ENCODE results near the gene DSTYK. TPM values are rescaled to one million over a fixed set of nuclear protein-coding genes. Genes with fewer than 3 reads are reported as not detected.

The DSTYK gene
- total and polyA plus RNA-seq, 2 experiments from 2014 or later: 6.1 to 10.7 TPM

GRCh38 chr1:205137901-205138300, 73.6 kb downstream of the DSTYK start:
- peaks cover 21% of the 10 kb centered on the region for H3K36me3 Mint-ChIP-seq (ENCODE audit: low read depth)
- ATAC-seq: peak; percentile 74
- Histone ChIP-seq H3F3A (replicated peaks; ENCODE audit: low read depth) (peaks cover 5% of the 10 kb centered on the region), H3K4me2 (peak overlapping the region; percentile 61), H3K27ac (ENCODE audit: low read depth) (peak overlapping the region; percentile 85), H3K36me3 (ENCODE audit: insufficient read depth) (no peaks in the 10 kb centered on the region; the same call in 1 of the 2 replicates), H3K9me2 (ENCODE audit: insufficient read depth) (no peaks in the 10 kb centered on the region), H3K4me3 (0 out of 2 replicates have a peak overlapping the region, but pooled peaks have one; percentile 0), H3K4me1 (ENCODE audit: insufficient read depth) (peaks cover 6% of the 10 kb centered on the region), H3K79me2 (replicated peaks; ENCODE audit: insufficient read depth) (no peaks in the 10 kb centered on the region), H3K27me3 (ENCODE audit: insufficient read depth) (no peaks in the 10 kb centered on the region), H2AFZ (no peak overlapping the region), H4K20me1 (replicated peaks; ENCODE audit: insufficient read depth) (no peaks in the 10 kb centered on the region)
- H3K4me3 Mint-ChIP-seq: no peak overlapping the region
- TF ChIP-seq JUNB (IDR thresholded peaks at IDR 0.05; ENCODE audit: unreplicated experiment) (no peak), ZNF462 (CRISPR knock-in tag; IDR thresholded peaks at IDR 0.05) (peak; percentile 38; the same call in 1 of the 2 replicates)
- DNase-seq (ENCODE audit: low spot score): peak; percentile 71
- H3K9me3 Mint-ChIP-seq: peaks cover 24% of the 10 kb centered on the region
- H3K4me1 Mint-ChIP-seq: peaks cover 11% of the 10 kb centered on the region; the same call in 2 of the 3 replicates
- H3K27ac Mint-ChIP-seq: peak overlapping the region; percentile 19
- H3K27me3 Mint-ChIP-seq (ENCODE audit: insufficient read depth, low read depth, poor library complexity): peaks cover 3% of the 10 kb centered on the region

- 0 out of 3 replicates have a peak, but pooled peaks cover 2% of the 10 kb centered on the region for H3K36me3 Mint-ChIP-seq (ENCODE audit: low read depth)
- TF ChIP-seq NANOG (IDR thresholded peaks at IDR 0.05; ENCODE audit: borderline replicate concordance): no peak
- TF ChIP-seq ETS1 (IDR thresholded peaks at IDR 0.05): no peak
- TF ChIP-seq CTCF (conservative IDR thresholded peaks at IDR 0.05; ENCODE audit: low read depth in 2 of 2): no peak
- TF ChIP-seq ZNF114 (CRISPR knock-in tag; IDR thresholded peaks at IDR 0.05): no peak
These were observed 78.2 kb downstream of the DSTYK start for GRCh38 chr1:205133287-205133686.

More at GRCh38 chr1:205133287-205133686, 78.2 kb downstream of the DSTYK start:
- Histone ChIP-seq H3K27ac (ENCODE audit: low read depth) (no peak overlapping the region), H3K9me2 (ENCODE audit: insufficient read depth) (no peaks in the 10 kb centered on the region), H2AFZ (no peak overlapping the region), H3K36me3 (ENCODE audit: insufficient read depth) (no peaks in the 10 kb centered on the region; the same call in 1 of the 2 replicates), H3K4me3 (no peak overlapping the region), H3K79me2 (replicated peaks; ENCODE audit: insufficient read depth) (no peaks in the 10 kb centered on the region), H3K4me1 (ENCODE audit: insufficient read depth) (peaks cover 5% of the 10 kb centered on the region), H4K20me1 (replicated peaks; ENCODE audit: insufficient read depth) (no peaks in the 10 kb centered on the region), H3K4me2 (no peak overlapping the region), H3K27me3 (ENCODE audit: insufficient read depth) (no peaks in the 10 kb centered on the region), H3F3A (replicated peaks; ENCODE audit: low read depth) (peaks cover 2% of the 10 kb centered on the region)
- peaks cover 8% of the 10 kb centered on the region; the same call in 2 of the 3 replicates for H3K4me1 Mint-ChIP-seq
- H3K4me3 Mint-ChIP-seq: no peak overlapping the region
- peaks cover 1% of the 10 kb centered on the region for H3K27me3 Mint-ChIP-seq (ENCODE audit: insufficient read depth, low read depth, poor library complexity)
- DNase-seq (ENCODE audit: low spot score) (no peak), ATAC-seq (no peak)
- no peak overlapping the region for H3K27ac Mint-ChIP-seq
- peaks cover 5% of the 10 kb centered on the region for H3K9me3 Mint-ChIP-seq

Data from GM23338 (cell line).